Esophagus squamous epithelium (tissue), 5 donors: ENCODE results near the gene RBFOX2. TPM values are rescaled to one million over a fixed set of nuclear protein-coding genes. Genes with fewer than 3 reads are reported as not detected.

Experiments
- DNase-seq: peaks from one replicate; lab custom pipeline; 2025; lab: John Stamatoyannopoulos, UW
- H3K27ac ChIP-seq, 4 donors: fragments of 200-600 bp; sonication (generic); one replicate each; pipeline ENCODE4 v1.5.1; 2016 to 2019; ENCODE audit warnings: mild to moderate bottlenecking in 1 of 4
- H3K27me3 ChIP-seq, 4 donors: fragments of 200-600 bp; sonication (generic); 1 replicate in 3 of 4; 2 replicates in 1 of 4; pipeline versions ENCODE4 v1.5.1 to v1.6.0; 2017 to 2021; ENCODE audit warnings: antibody characterized with exemption in 1 of 4
- H3K36me3 ChIP-seq, 3 donors: fragments of 200-600 bp; sonication (generic); one replicate each; pipeline ENCODE4 v1.5.1; 2016 to 2019
- H3K4me1 ChIP-seq, 3 donors: fragments of 200-600 bp; sonication (generic); one replicate each; pipeline ENCODE4 v1.5.1; 2017 to 2019
- H3K4me3 ChIP-seq, 4 donors: fragments of 200-600 bp; sonication (generic); 1 replicate in 3 of 4; 2 replicates in 1 of 4; pipeline ENCODE4 v1.5.1; 2016 to 2019; ENCODE audit warnings: mild to moderate bottlenecking in 2 of 4, moderate library complexity in 1 of 4
- H3K9me3 ChIP-seq, 3 donors: fragments of 200-600 bp; sonication (generic); one replicate each; pipeline ENCODE4 v1.5.1; 2016 to 2019
- POLR2A ChIP-seq, 4 donors: fragments of 450-650 bp; IDR thresholded peaks; one replicate each; pipeline ENCODE4 v1.6.1; 2017; ENCODE audit warnings: antibody characterized with exemption in 4 of 4, mild to moderate bottlenecking in 4 of 4, moderate library complexity in 3 of 4
- WGBS, 2 donors: methylation state at CpG; one replicate each; pipeline ENCODE4 v1.1.5; 2018; 5-methylcytosine and 5-hydroxymethylcytosine counted together
- intact Hi-C: fragments of 100-400 bp; cut with DNase I; formaldehyde crosslinking; loops from one replicate; pipeline ENCODE4 v1.15.0; 2022
- total RNA-seq, 4 donors: library from RNA; depleted of rRNA; stranded (reverse); fragments of >200 nt; gene quantifications; one replicate each; pipeline ENCODE4 v1.1.0, GENCODE V29; 2016
- TF ChIP-seq, protein P1 (sequence below), 6 experiments: fragments of 450-650 bp in 4 of 6; fragments of 200-600 bp in 2 of 6; sonication (generic) in 2 of 6; IDR thresholded peaks; one replicate each; pipeline ENCODE4 v1.5.1; 2016 to 2019; ENCODE audit warnings: antibody characterized with exemption in 6 of 6, mild to moderate bottlenecking in 4 of 6, moderate library complexity in 4 of 6
- donor health status: DM: yes; HTN: yes; CAD: no.

The RBFOX2 gene
- total RNA-seq, 4 donors from 2014 or later, result 33.3 to 69.6 (median 46.3) TPM

DNA sequence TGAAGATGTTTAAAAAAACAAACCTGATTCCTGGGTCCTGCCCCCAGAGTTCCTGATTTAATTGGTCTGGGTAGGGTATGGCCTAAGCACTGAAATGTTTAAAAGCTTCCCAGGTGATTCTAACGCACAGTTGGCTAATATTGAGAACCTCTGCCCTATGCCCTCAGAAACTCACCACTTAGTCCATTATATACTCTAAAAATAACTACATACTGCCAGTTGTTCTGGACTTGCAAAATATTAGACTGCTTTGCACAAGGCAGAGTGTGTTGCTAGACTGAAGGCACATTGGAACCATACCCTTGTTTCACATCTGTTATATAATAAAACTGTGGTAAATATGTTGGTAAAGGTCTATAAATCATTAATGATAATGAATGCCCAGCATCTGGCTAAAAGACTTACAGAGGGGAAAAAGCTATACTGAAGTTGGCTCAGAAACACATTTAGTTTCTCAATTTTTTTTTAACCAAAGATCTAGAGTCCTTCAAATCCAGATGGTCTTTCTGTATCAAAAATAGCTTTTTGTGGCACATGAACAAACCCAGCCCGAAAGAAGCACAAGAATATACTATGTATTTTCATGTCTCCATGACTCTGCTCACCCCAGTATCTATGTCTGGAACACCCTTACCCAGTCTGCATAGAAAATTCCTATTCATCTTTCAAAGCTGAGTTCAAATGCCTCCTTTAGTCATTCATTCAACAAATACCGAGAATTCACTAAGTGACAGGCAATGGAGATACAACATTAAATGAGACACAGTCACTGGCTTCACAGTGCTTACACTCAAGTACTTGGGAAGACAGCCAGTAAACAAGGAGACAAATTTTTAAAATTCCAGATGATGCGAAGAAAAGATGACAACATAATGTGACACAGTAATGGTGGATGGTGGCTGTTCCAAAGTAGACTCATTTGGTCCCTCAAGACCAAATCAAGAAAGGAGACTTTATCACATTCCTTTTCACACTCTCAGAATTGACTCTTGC lies 44.1 kb downstream of the RBFOX2 start:
- no peak for DNase-seq
- Histone ChIP-seq H3K4me3 (no peak overlapping the region), H3K27ac (no peak overlapping the region), H3K4me1 (peaks cover 0 to 55% (median 0%) of the 10 kb centered on the region in 3 donors), H3K27me3 (no peaks in the 10 kb centered on the region), H3K36me3 (no peaks in the 10 kb centered on the region), H3K9me3 (no peaks in the 10 kb centered on the region)
- WGBS, 2 donors, result 82% methylated on average over 4 of the region's 4 CpGs
- intact Hi-C loops, result no loop called here
- TF ChIP-seq, protein P1, sequence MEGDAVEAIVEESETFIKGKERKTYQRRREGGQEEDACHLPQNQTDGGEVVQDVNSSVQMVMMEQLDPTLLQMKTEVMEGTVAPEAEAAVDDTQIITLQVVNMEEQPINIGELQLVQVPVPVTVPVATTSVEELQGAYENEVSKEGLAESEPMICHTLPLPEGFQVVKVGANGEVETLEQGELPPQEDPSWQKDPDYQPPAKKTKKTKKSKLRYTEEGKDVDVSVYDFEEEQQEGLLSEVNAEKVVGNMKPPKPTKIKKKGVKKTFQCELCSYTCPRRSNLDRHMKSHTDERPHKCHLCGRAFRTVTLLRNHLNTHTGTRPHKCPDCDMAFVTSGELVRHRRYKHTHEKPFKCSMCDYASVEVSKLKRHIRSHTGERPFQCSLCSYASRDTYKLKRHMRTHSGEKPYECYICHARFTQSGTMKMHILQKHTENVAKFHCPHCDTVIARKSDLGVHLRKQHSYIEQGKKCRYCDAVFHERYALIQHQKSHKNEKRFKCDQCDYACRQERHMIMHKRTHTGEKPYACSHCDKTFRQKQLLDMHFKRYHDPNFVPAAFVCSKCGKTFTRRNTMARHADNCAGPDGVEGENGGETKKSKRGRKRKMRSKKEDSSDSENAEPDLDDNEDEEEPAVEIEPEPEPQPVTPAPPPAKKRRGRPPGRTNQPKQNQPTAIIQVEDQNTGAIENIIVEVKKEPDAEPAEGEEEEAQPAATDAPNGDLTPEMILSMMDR (IDR thresholded peaks at IDR 0.05), result no peak
- no peak for TF ChIP-seq POLR2A (IDR thresholded peaks at IDR 0.05)

DNA sequence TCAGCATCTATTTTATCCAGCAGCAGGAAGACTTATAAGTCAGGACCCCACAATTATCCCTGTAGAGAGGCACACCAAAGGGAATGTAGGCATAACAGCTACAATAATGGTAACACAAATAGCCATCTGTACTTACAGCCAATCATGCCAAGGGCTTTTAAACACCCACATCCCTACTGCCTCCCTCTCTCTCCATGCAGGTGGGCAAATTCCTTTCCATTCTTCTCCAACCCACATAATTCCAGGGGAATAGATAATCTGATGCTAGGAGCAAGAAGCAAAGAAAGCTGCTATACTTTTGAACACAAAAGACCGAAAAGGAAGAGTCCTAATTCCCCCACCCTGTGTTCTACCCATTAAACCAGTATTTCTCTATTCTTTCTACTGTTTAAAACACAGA lies 46.7 kb downstream of the RBFOX2 start:
- H3K4me1 ChIP-seq, result peaks cover 0 to 55% (median 0%) of the 10 kb centered on the region in 3 donors

DNA sequence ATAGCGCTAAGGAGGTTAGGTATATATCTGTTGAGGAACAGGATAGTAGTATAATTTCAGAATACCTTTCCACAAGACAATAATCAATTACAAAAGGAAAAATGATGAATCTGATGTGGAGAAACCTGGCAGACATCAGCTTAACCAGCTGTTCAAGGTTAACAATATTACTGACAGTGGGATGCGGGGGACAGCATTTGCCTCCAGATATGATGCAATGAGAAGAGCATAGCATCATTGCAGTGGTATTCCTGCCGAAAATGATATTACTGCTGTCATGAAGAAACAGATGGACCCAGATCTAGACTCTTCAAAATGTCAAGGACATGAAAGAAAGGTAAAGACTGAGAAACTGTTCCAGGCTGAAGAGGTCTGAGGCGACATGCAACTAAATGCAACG lies 49.7 kb downstream of the RBFOX2 start:
- DNase-seq, result no peak
- H3K36me3 ChIP-seq, result no peaks in the 10 kb centered on the region
- WGBS, 2 donors, result 82 to 91% methylated on average over 5 of the region's 5 CpGs
- intact Hi-C loops, result no loop called here
- H3K9me3 ChIP-seq, result no peaks in the 10 kb centered on the region
- TF ChIP-seq, protein P1 (IDR thresholded peaks at IDR 0.05), result no peak
- no peak for TF ChIP-seq POLR2A (IDR thresholded peaks at IDR 0.05)
- no peak overlapping the region for H3K4me3 ChIP-seq
- H3K4me1 ChIP-seq, result peaks cover 0 to 55% (median 15%) of the 10 kb centered on the region in 3 donors
- H3K27me3 ChIP-seq, result no peaks in the 10 kb centered on the region
- no peak overlapping the region for H3K27ac ChIP-seq

More for the DNA sequence above, 46.7 kb downstream of the RBFOX2 start:
- Histone ChIP-seq H3K4me3 (no peak overlapping the region), H3K9me3 (no peaks in the 10 kb centered on the region), H3K27me3 (no peaks in the 10 kb centered on the region), H3K36me3 (no peaks in the 10 kb centered on the region), H3K27ac (no peak overlapping the region)
- 83 to 86% methylated on average over 1 of the region's 1 CpG for WGBS, 2 donors
- no peak for DNase-seq
- no peak for TF ChIP-seq POLR2A (IDR thresholded peaks at IDR 0.05)
- TF ChIP-seq, protein P1 (IDR thresholded peaks at IDR 0.05), result no peak
- intact Hi-C loops, result no loop called here

DNA sequence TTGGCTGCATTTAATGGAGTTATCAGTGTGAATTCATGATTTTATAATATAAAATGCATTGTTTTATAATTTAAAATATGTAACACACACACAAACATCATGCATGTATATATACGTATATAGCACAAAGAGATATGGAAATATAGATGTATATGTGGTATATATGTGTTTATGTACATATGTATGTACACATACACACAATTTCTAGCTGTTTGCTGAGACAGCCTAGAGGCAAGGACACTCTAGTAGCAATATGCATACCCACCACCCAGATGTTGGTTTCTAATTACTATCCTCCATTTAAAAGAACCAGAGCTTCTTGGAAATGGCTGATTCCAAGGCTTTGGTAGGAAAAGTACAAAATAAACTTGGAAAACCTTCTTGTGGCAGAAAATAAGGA lies 50.4 kb downstream of the RBFOX2 start:
- TF ChIP-seq POLR2A (IDR thresholded peaks at IDR 0.05), result no peak
- TF ChIP-seq, protein P1 (IDR thresholded peaks at IDR 0.05), result no peak
- no peak for DNase-seq
- Histone ChIP-seq H3K36me3 (no peaks in the 10 kb centered on the region), H3K27ac (no peak overlapping the region), H3K9me3 (no peaks in the 10 kb centered on the region), H3K4me3 (no peak overlapping the region), H3K27me3 (no peaks in the 10 kb centered on the region), H3K4me1 (peaks cover 4 to 60% (median 22%) of the 10 kb centered on the region in 3 donors)
- 79 to 96% methylated on average over 1 of the region's 1 CpG for WGBS, 2 donors
- intact Hi-C loops, result no loop called here

DNA sequence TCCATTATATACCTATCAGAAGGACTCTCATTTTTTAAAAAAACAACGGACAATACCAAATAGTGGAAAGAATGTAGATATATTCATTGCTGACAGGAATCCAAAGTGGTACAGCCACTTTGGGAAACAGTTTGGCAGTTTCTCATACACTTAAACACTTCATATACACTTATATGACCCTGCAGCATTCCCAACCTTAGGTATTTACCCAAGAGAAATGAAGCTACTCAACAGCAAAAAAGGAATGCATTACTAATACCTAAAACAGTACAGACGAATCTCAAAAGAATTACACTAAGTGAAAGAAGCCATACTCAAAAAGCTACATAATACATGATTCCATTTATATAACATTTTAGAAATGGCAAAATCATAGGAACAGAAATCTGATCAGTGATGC lies 51.5 kb downstream of the RBFOX2 start:
- no peaks in the 10 kb centered on the region for H3K27me3 ChIP-seq
- H3K4me3 ChIP-seq, result no peak overlapping the region
- no peak for DNase-seq
- no peaks in the 10 kb centered on the region for H3K9me3 ChIP-seq
- WGBS, 2 donors, result 59 to 61% methylated on average over 2 of the region's 2 CpGs
- H3K27ac ChIP-seq, result no peak overlapping the region
- intact Hi-C loops, result no loop called here
- TF ChIP-seq, protein P1 (IDR thresholded peaks at IDR 0.05), result no peak
- no peak for TF ChIP-seq POLR2A (IDR thresholded peaks at IDR 0.05)
- H3K36me3 ChIP-seq, result no peaks in the 10 kb centered on the region
- H3K4me1 ChIP-seq, result peaks cover 6 to 66% (median 24%) of the 10 kb centered on the region in 3 donors
